Measurements from ENCODE around the gene MED4. TPM values are rescaled to one million over a fixed set of nuclear protein-coding genes. Genes with fewer than 3 reads are reported as not detected.

Gene MED4
- total and polyA plus RNA-seq, 2 of the 8 experiments (the other 6 are each of a cell fraction or from before 2014, with no cell fraction given), result 25.7 to 48.1 TPM

GRCh38 chr13:48037346-48038173 is 57.3 kb downstream of the MED4 start, which contains the start of gene NUDT15:
Gene NUDT15, plus strand, starts transcription at chr13:48037726. Its CDS starts 21 bp downstream, at chr13:48037747.
- H3K23me2 ChIP-seq (ENCODE audit: low read depth, low read length), result peaks cover 6% of the 10 kb centered on the region
- POLR2A ChIA-PET (ENCODE audit: partially characterized antibody), result interaction anchor here (0.7 to 5.1 kb wide), 21 partner anchors 10 to 495 kb away, joined by 3 to 48 read pairs (median 4); partner anchors contain the start of genes ITM2B, MED4, RCBTB2 and SUCLA2
- WGBS, 2 experiments (ENCODE audit: extremely low coverage in 1 of 2, insufficient coverage in 1 of 2, insufficient read length in 1 of 2, insufficient replicate concordance in 2 of 2, low coverage in 1 of 2, low lambda C conversion rate in 2 of 2, missing lambda C conversion rate in 1 of 2), result 1% methylated on average over 77 of the region's 82 CpGs; no CpG with 5 or more reads in 1 of the 2 experiments
- H2BK5ac ChIP-seq (ENCODE audit: low read depth, low read length), result peak within 1 kb of the TSS; percentile 93
- H3K56ac ChIP-seq (replicated peaks; ENCODE audit: insufficient read length, low read depth, low read length), result peak within 1 kb of the TSS; percentile 71
- peak within 1 kb of the TSS; percentile 98 for H4K8ac ChIP-seq (ENCODE audit: extremely low read depth, insufficient read depth, low read length)
- peaks cover 3 to 5% of the 10 kb centered on the region in 2 experiments; a peak in 2 of 4 replicates for H3K9me3 ChIP-seq (ENCODE audit: insufficient read depth in 2 of 2, low read depth in 1 of 2, low read length in 1 of 2)
- H4K5ac ChIP-seq (ENCODE audit: insufficient read length, low read depth, low read length), result peak within 1 kb of the TSS; percentile 95
- H2AK5ac ChIP-seq (ENCODE audit: low read depth, low read length), result no peak within 1 kb of the TSS
- peak within 1 kb of the TSS; percentile 97; the same call in 1 of the 2 replicates for H2BK15ac ChIP-seq (ENCODE audit: low read length)
- H3K27me3 ChIP-seq (replicated peaks in 1 of 4; ENCODE audit: control insufficient read depth in 3 of 4, extremely low read depth in 1 of 4, insufficient read depth in 3 of 4, low read length in 3 of 4), result no peaks in the 10 kb centered on the region
- no peak within 1 kb of the TSS for H3K23ac ChIP-seq (ENCODE audit: insufficient read length)
- H2BK120ac ChIP-seq (replicated peaks; ENCODE audit: low read depth, low read length), result peak within 1 kb of the TSS; percentile 48
- peak within 1 kb of the TSS; percentile 92 for H3K4ac ChIP-seq (replicated peaks; ENCODE audit: insufficient read length, low read depth, low read length)
- peaks cover 0 to 19% of the 10 kb centered on the region in 2 experiments; a peak in 3 of 4 replicates for H3K79me2 ChIP-seq (ENCODE audit: control insufficient read depth in 1 of 2, insufficient read depth in 2 of 2, low read length in 2 of 2)
- peak within 1 kb of the TSS; percentile 88 for H3K18ac ChIP-seq (ENCODE audit: extremely low read depth, low read length)
- 0 out of 2 replicates have a peak, but pooled peaks cover 2% of the 10 kb centered on the region for H3K79me1 ChIP-seq (ENCODE audit: low read depth, low read length)
- H3K14ac ChIP-seq (ENCODE audit: insufficient read length), result no peak within 1 kb of the TSS
- peak within 1 kb of the TSS; percentile 96 for H3K27ac ChIP-seq (ENCODE audit: low read depth, low read length)
- H3K36me3 ChIP-seq (ENCODE audit: control insufficient read depth in 2 of 4, insufficient read depth in 4 of 4, low read length in 3 of 4), result peaks cover 7 to 12% (median 10%) of the 10 kb centered on the region in 4 experiments; a peak in 5 of 8 replicates
- peak within 1 kb of the TSS; percentile 84; the same call in 1 of the 2 replicates for H2BK12ac ChIP-seq (ENCODE audit: low read depth, low read length)
- peak within 1 kb of the TSS; percentile 73 to 77 for H3K4me2 ChIP-seq (ENCODE audit: insufficient read depth in 1 of 2, low read depth in 2 of 2, low read length in 2 of 2)
- peaks cover 0 to 4% (median 2%) of the 10 kb centered on the region in 4 experiments; a peak in 3 of 7 replicates for H3K4me1 ChIP-seq (replicated peaks in 1 of 4; ENCODE audit: control insufficient read depth in 3 of 4, insufficient read depth in 4 of 4, low read length in 3 of 4)
- DNase-seq (ENCODE audit: low read depth in 1 of 2, low spot score in 2 of 2) (peak; percentile 93 to 96), FAIRE-seq (peak; percentile 77)
- peak within 1 kb of the TSS; percentile 95 for H2AFZ ChIP-seq (ENCODE audit: low read length)
- H3K9ac ChIP-seq (replicated peaks in 1 of 4; ENCODE audit: extremely low read depth in 1 of 4, low read depth in 3 of 4, low read length in 3 of 4), result peak within 1 kb of the TSS; percentile 82 to 96 (median 92)
- peaks cover 0 to 3% of the 10 kb centered on the region in 2 experiments for H4K20me1 ChIP-seq (replicated peaks in 1 of 2; ENCODE audit: control insufficient read depth in 1 of 2, insufficient read depth in 2 of 2, low read length in 2 of 2)
- peak within 1 kb of the TSS; percentile 62 to 85 (median 70) for H3K4me3 ChIP-seq (ENCODE audit: extremely low read depth in 1 of 4, insufficient read depth in 2 of 4, low read depth in 3 of 4, low read length in 4 of 4)
- H4K91ac ChIP-seq (replicated peaks; ENCODE audit: insufficient read length, low read length), result peak within 1 kb of the TSS; percentile 78
- H2BK20ac ChIP-seq (ENCODE audit: low read length), result peak within 1 kb of the TSS; percentile 77; the same call in 1 of the 2 replicates
- CTCF ChIA-PET (ENCODE audit: partially characterized antibody), result interaction anchor here (0.6 to 3.9 kb wide), 18 partner anchors 9 to 1223 kb away, joined by 3 to 50 read pairs (median 4); partner anchors contain the start of genes MED4 and SUCLA2
- TF ChIP-seq POLR2AphosphoS5 (IDR thresholded peaks at IDR 0.05; ENCODE audit: low read depth, low read length), result peak; percentile 96
- no peak for TF ChIP-seq CBX5 (IDR thresholded peaks at IDR 0.05; ENCODE audit: low read depth, low read length)
- TF ChIP-seq ATF3 (IDR thresholded peaks at IDR 0.05; ENCODE audit: insufficient read depth, low read depth, low read length), result no peak
- peak; percentile 4; the same call in 1 of the 2 replicates for TF ChIP-seq JUND (IDR thresholded peaks at IDR 0.05; ENCODE audit: low read length)
- TF ChIP-seq CREB1 (IDR thresholded peaks at IDR 0.05), result peak; percentile 84
- peak; percentile 91; the same call in 1 of the 2 replicates for TF ChIP-seq RBBP5 (IDR thresholded peaks at IDR 0.05; ENCODE audit: borderline replicate concordance, low read depth, low read length)
- no peak for TF ChIP-seq CTBP2 (IDR thresholded peaks at IDR 0.05; ENCODE audit: borderline replicate concordance, insufficient read depth, insufficient read length, low read length)
- TF ChIP-seq FOSL1 (IDR thresholded peaks at IDR 0.05; ENCODE audit: insufficient read depth, low read depth, low read length), result no peak
- TF ChIP-seq SP1 (IDR thresholded peaks at IDR 0.05; ENCODE audit: low read depth, low read length), result no peak
- peak; percentile 90 to 99 for TF ChIP-seq POLR2A (IDR thresholded peaks at IDR 0.05; ENCODE audit: control extremely low read depth in 1 of 2, low read depth in 2 of 2, low read length in 2 of 2)
- TF ChIP-seq TBP (IDR thresholded peaks at IDR 0.05; ENCODE audit: low read depth, low read length), result peak; percentile 81
